HepG2 (cell line): Measurements from ENCODE around the gene ZMYM3. TPM values are rescaled to one million over a fixed set of nuclear protein-coding genes. Genes with fewer than 3 reads are reported as not detected.

Source experiments
- ATAC-seq: fragments of 200-7000 bp; cut with Tn5 transposase; 3 replicates; pipeline ENCODE4 v1.9.1; 2020; ENCODE audit warnings: mild to moderate bottlenecking, moderate library complexity
- BruUV-seq: library from RNA; stranded (reverse); fragments of 400-500 nt; replicated peaks from 2 replicates; lab custom pipeline; 2021; lab: Mats Ljungman, UMichigan
- CTCF ChIA-PET: fragments of 300-600 bp; formaldehyde crosslinking; extraction: SDS; loops from one replicate; lab custom pipeline; 2021; ENCODE audit warnings: low total read pairs, inconsistent platforms, low intra/inter-chr PET ratio; lab: Yijun Ruan, JAX
- POLR2A ChIA-PET: fragments of 350-600 bp; sonication (Branson Sonifier 250); formaldehyde crosslinking; loops from one replicate; lab custom pipeline; 2020; ENCODE audit warnings: antibody characterized with exemption, inconsistent platforms; lab: Yijun Ruan, JAX
- DNase-seq: peaks from one replicate; pipeline ENCODE4 v3.0.0-alpha.2; 2015; ENCODE audit warnings: low spot score
- FAIRE-seq: peaks from 3 replicates; lab custom pipeline; 2011; peaks lifted over from hg19 to GRCh38; lab: Jason Lieb, UNC
- H2AFZ ChIP-seq: one replicate; pipeline ENCODE4 v1.6.1; 2011; ENCODE audit warnings: low read length, inconsistent platforms
- H3K27ac ChIP-seq: fragments of 300-600 bp; 3 replicates; pipeline ENCODE4 v1.8.0; 2011; ENCODE audit warnings: mixed run types, mild to moderate bottlenecking, mixed read lengths, low read length, inconsistent platforms; ENCODE audit not compliant: insufficient read depth; ENCODE audit errors: extremely low read length
- H3K27me3 ChIP-seq, 2 experiments: fragments of 200-600 bp in 1 of 2; 2 replicates in 1 of 2; 3 replicates in 1 of 2; pipeline versions ENCODE4 v1.6.0 to v1.8.0; 2011; ENCODE audit warnings: low read length in 2 of 2, mild to moderate bottlenecking in 2 of 2, moderate library complexity in 2 of 2, inconsistent platforms in 1 of 2; ENCODE audit not compliant: insufficient read depth in 2 of 2, control insufficient read depth in 1 of 2
- H3K36me3 ChIP-seq, 2 experiments: fragments of 200-600 bp in 1 of 2; replicated peaks in 1 of 2; 2 replicates in 1 of 2; 3 replicates in 1 of 2; pipeline versions ENCODE4 v1.5.1 to v1.8.0; 2011; ENCODE audit warnings: low read length in 2 of 2, inconsistent platforms in 1 of 2; ENCODE audit not compliant: insufficient read depth in 2 of 2, control insufficient read depth in 1 of 2
- H3K4me1 ChIP-seq: 2 replicates; pipeline ENCODE4 v1.5.1; 2012; ENCODE audit warnings: low read length, inconsistent platforms; ENCODE audit not compliant: insufficient read depth
- H3K4me2 ChIP-seq: 2 replicates; pipeline ENCODE4 v1.6.0; 2011; ENCODE audit warnings: low read depth, low read length, inconsistent platforms
- H3K4me3 ChIP-seq, 3 experiments: fragments of 200-600 bp in 1 of 3; sonication (generic), shearing (Covaris generic) in 1 of 3; replicated peaks in 1 of 3; 2 replicates each; pipeline ENCODE4 v1.5.1; 2011 to 2016; ENCODE audit warnings: low read length in 3 of 3, inconsistent platforms in 2 of 3, low read depth in 2 of 3, mild to moderate bottlenecking in 2 of 3, control low read depth in 1 of 3, mixed read lengths in 1 of 3; ENCODE audit not compliant: insufficient read depth in 1 of 3
- H3K79me2 ChIP-seq: one replicate; pipeline ENCODE4 v1.6.1; 2011; ENCODE audit warnings: low read length, inconsistent platforms; ENCODE audit not compliant: insufficient read depth
- H3K9ac ChIP-seq: 2 replicates; pipeline ENCODE4 v1.6.0; 2011; ENCODE audit warnings: mild to moderate bottlenecking, low read depth, low read length, inconsistent platforms; ENCODE audit not compliant: insufficient read depth
- H3K9me3 ChIP-seq: 2 replicates; pipeline ENCODE4 v1.5.1; 2012; ENCODE audit warnings: mild to moderate bottlenecking, low read length
- H4K20me1 ChIP-seq: 2 replicates; pipeline ENCODE4 v1.6.0; 2011; ENCODE audit warnings: inconsistent platforms, mild to moderate bottlenecking, low read length, moderate library complexity; ENCODE audit not compliant: insufficient read depth
- BRF2 ChIP-seq: sonication (generic); formaldehyde crosslinking; IDR thresholded peaks from 2 replicates; pipeline ENCODE4 v1.8.1; 2022; ENCODE audit warnings: mild to moderate bottlenecking, missing genetic modification reagents
- FOXO4 ChIP-seq: sonication (generic); formaldehyde crosslinking; conservative IDR thresholded peaks from 2 replicates; pipeline ENCODE4 v1.8.1; 2023; ENCODE audit warnings: missing genetic modification reagents
- HMG20B ChIP-seq: conservative IDR thresholded peaks from 2 replicates; pipeline ENCODE4 v1.6.1; 2016; ENCODE audit warnings: missing genetic modification reagents, missing compliant biosample characterization
- NFKB2 ChIP-seq: sonication (generic); formaldehyde crosslinking; IDR thresholded peaks from 2 replicates; pipeline ENCODE4 v1.4.0; 2020; ENCODE audit warnings: missing genetic modification reagents, borderline replicate concordance
- POLR2AphosphoS5 ChIP-seq: IDR thresholded peaks from 2 replicates; pipeline ENCODE4 v1.6.1; 2012; ENCODE audit warnings: low read depth, low read length
- TBX2 ChIP-seq: sonication (generic); formaldehyde crosslinking; IDR thresholded peaks from 2 replicates; pipeline ENCODE4 v1.5.0; 2020; ENCODE audit warnings: missing genetic modification reagents, mild to moderate bottlenecking, borderline replicate concordance
- TOPORS ChIP-seq: sonication (generic); formaldehyde crosslinking; IDR thresholded peaks from 2 replicates; pipeline ENCODE4 v1.8.0; 2023; ENCODE audit warnings: mild to moderate bottlenecking, missing genetic modification reagents
- ZBTB40 ChIP-seq, 2 experiments: fragments of 450-650 bp in 1 of 2; sonication (generic) in 1 of 2; formaldehyde crosslinking in 1 of 2; IDR thresholded peaks; 2 replicates each; pipeline versions ENCODE4 v1.6.1 to v1.8.0; 2016 to 2022; ENCODE audit warnings: antibody characterized with exemption in 1 of 2, mild to moderate bottlenecking in 1 of 2, missing genetic modification reagents in 1 of 2
- ZNF354B ChIP-seq: sonication (generic); formaldehyde crosslinking; IDR thresholded peaks from 2 replicates; pipeline ENCODE4 v1.8.0; 2022; ENCODE audit warnings: mild to moderate bottlenecking, missing genetic modification reagents
- ZNF510 ChIP-seq: sonication (generic); formaldehyde crosslinking; IDR thresholded peaks from 2 replicates; pipeline ENCODE4 v1.4.0; 2020; ENCODE audit warnings: low read depth, mild to moderate bottlenecking, missing genetic modification reagents
- ZNF720 ChIP-seq: sonication (generic); formaldehyde crosslinking; IDR thresholded peaks from 2 replicates; pipeline ENCODE4 v1.4.0; 2020; ENCODE audit warnings: missing genetic modification reagents
- ZNF878 ChIP-seq: sonication (generic); formaldehyde crosslinking; IDR thresholded peaks from 2 replicates; pipeline ENCODE4 v1.8.1; 2023; ENCODE audit warnings: mild to moderate bottlenecking, missing genetic modification reagents, moderate library complexity
- WGBS: methylation state at CpG from one replicate; pipeline ENCODE4 v1.1.6; 2017; ENCODE audit warnings: low lambda C conversion rate; 5-methylcytosine and 5-hydroxymethylcytosine counted together
- in situ Hi-C: cut with HindIII; loops from 2 replicates; pipeline ENCODE4 v1.10.0; 2017; ENCODE audit warnings: low pct_unique_long_range_greater_than_20kb; ENCODE audit not compliant: extremely low pct_ligation_motif_present
- intact Hi-C: fragments of 100-400 bp; cut with micrococcal nuclease; formaldehyde crosslinking; loops from one replicate; pipeline ENCODE4 v1.10.0; 2022; ENCODE audit not compliant: unreplicated experiment
- polyA plus RNA-seq, 8 experiments: library from polyadenylated mRNA; depleted of rRNA in 3 of 8; stranded (reverse) in 7 of 8; unstranded in 1 of 8; fragments of >200 nt; fragmentation: Illumina TruSeq in 4 of 8; extraction: Trizol in 4 of 8; gene quantifications; 2 replicates each; pipeline versions ENCODE4 v1.2.1 to v1.2.3, GENCODE V29; 2011 to 2016; ENCODE audit warnings: low read depth in 4 of 8, missing spikeins in 1 of 8, mixed read lengths in 1 of 8; ENCODE audit not compliant: insufficient read depth in 1 of 8
- total RNA-seq, 5 experiments: library from RNA; depleted of rRNA; stranded (reverse); fragments of >200 nt; fragmentation: Illumina TruSeq; extraction: Trizol; gene quantifications; 2 replicates each; pipeline ENCODE4 v1.2.3, GENCODE V29; 2016; ENCODE audit warnings: low read depth in 1 of 5
- TF ChIP-seq, protein P1 (sequence below): sonication (generic); formaldehyde crosslinking; IDR thresholded peaks from 2 replicates; pipeline ENCODE4 v1.5.0; 2020; ENCODE audit warnings: mild to moderate bottlenecking, low read depth, missing genetic modification reagents, borderline replicate concordance

The ZMYM3 gene
- total and polyA plus RNA-seq, 2 of the 13 experiments (the other 11 are each of a cell fraction or from before 2014, with no cell fraction given) = 26.4 to 35.4 TPM

- intact Hi-C loops (no loop called here), in situ Hi-C loops (no loop called here)
- H3K27me3 ChIP-seq = no peaks in the 10 kb centered on the region; a peak in 1 of 5 replicates
- DNase-seq (no peak), ATAC-seq (no peak), FAIRE-seq (peak; percentile 63)
- BruUV-seq = no TSS peak
- H3K27ac ChIP-seq = no peak overlapping the region
- H3K4me1 ChIP-seq = peaks cover 26% of the 10 kb centered on the region
- POLR2A ChIA-PET = no interaction called here
- CTCF ChIA-PET = no interaction called here
- H3K4me3 ChIP-seq = no peak overlapping the region
- H3K79me2 ChIP-seq = peaks cover 17% of the 10 kb centered on the region
- H3K36me3 ChIP-seq = no peaks in the 10 kb centered on the region
- H4K20me1 ChIP-seq = no peaks in the 10 kb centered on the region
- H2AFZ ChIP-seq = no peak overlapping the region
- H3K9ac ChIP-seq = no peak overlapping the region
- WGBS = 96% methylated on average over 2 of the region's 4 CpGs
- no peak overlapping the region for H3K4me2 ChIP-seq
- no peaks in the 10 kb centered on the region for H3K9me3 ChIP-seq
- TF ChIP-seq HMG20B (CRISPR knock-in tag) = no peak
- no peak for TF ChIP-seq POLR2AphosphoS5
- TF ChIP-seq ZNF354B (CRISPR knock-in tag) = no peak
- no peak for TF ChIP-seq ZBTB40 (IDR thresholded peaks at IDR 0.05)
- TF ChIP-seq ZBTB40 (CRISPR knock-in tag; IDR thresholded peaks at IDR 0.05) = no peak
- TF ChIP-seq, protein P1, sequence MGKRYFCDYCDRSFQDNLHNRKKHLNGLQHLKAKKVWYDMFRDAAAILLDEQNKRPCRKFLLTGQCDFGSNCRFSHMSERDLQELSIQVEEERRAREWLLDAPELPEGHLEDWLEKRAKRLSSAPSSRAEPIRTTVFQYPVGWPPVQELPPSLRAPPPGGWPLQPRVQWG = no peak
- TF ChIP-seq ZNF720 (CRISPR knock-in tag) = no peak
- TF ChIP-seq FOXO4 (CRISPR knock-in tag) = no peak
- TF ChIP-seq BRF2 (CRISPR knock-in tag) = no peak
- TF ChIP-seq NFKB2 = no peak
- no peak for TF ChIP-seq TBX2
- TF ChIP-seq TOPORS (CRISPR knock-in tag) = no peak
- TF ChIP-seq ZNF878 (CRISPR knock-in tag) = no peak
- no peak for TF ChIP-seq ZNF510 (CRISPR knock-in tag)
These were observed 2.9 kb upstream of the ZMYM3 start for GRCh38 chrX:71256856-71257255.
